HepG2 (cell line): Measurements from ENCODE around the gene ANKRD29. TPM values are rescaled to one million over a fixed set of nuclear protein-coding genes. Genes with fewer than 3 reads are reported as not detected.

Source experiments
- CEBPB ChIP-seq: IDR thresholded peaks from 2 replicates; pipeline ENCODE4 v1.6.1; 2011; ENCODE audit warnings: low read depth, low read length, improper control_type of control experiment, borderline replicate concordance
- CEBPG ChIP-seq: IDR thresholded peaks from 2 replicates; pipeline ENCODE4 v1.6.1; 2016
- ELF4 ChIP-seq: sonication (generic); formaldehyde crosslinking; IDR thresholded peaks from 2 replicates; pipeline ENCODE4 v1.5.0; 2020; ENCODE audit warnings: missing genetic modification reagents, mild to moderate bottlenecking, moderate library complexity, borderline replicate concordance
- FOXC1 ChIP-seq: sonication (generic); formaldehyde crosslinking; IDR thresholded peaks from 2 replicates; pipeline ENCODE4 v1.8.0; 2022; ENCODE audit warnings: mild to moderate bottlenecking, missing genetic modification reagents, borderline replicate concordance
- HDAC2 ChIP-seq: sonication (generic); formaldehyde crosslinking; IDR thresholded peaks from 2 replicates; pipeline ENCODE4 v1.4.0; 2020; ENCODE audit warnings: missing genetic modification reagents
- ISL2 ChIP-seq: sonication (generic); formaldehyde crosslinking; IDR thresholded peaks from 2 replicates; pipeline ENCODE4 v1.5.0; 2020; ENCODE audit warnings: missing genetic modification reagents
- JUNB ChIP-seq: sonication (generic); formaldehyde crosslinking; IDR thresholded peaks from 2 replicates; pipeline ENCODE4 v1.8.0; 2022; ENCODE audit warnings: missing genetic modification reagents, mild to moderate bottlenecking, borderline replicate concordance
- KLF13 ChIP-seq: sonication (generic); formaldehyde crosslinking; IDR thresholded peaks from 2 replicates; pipeline ENCODE4 v1.4.0; 2020; ENCODE audit warnings: mild to moderate bottlenecking, missing genetic modification reagents
- MAFK ChIP-seq, 2 experiments: IDR thresholded peaks in 1 of 2; conservative IDR thresholded peaks in 1 of 2; 2 replicates each; pipeline ENCODE4 v1.6.1; 2011; ENCODE audit warnings: improper control_type of control experiment in 2 of 2, low read length in 2 of 2
- RBAK ChIP-seq: sonication (generic); formaldehyde crosslinking; IDR thresholded peaks from 2 replicates; pipeline ENCODE4 v1.5.1; 2020; ENCODE audit warnings: mild to moderate bottlenecking, missing genetic modification reagents
- REL ChIP-seq: sonication (generic); formaldehyde crosslinking; conservative IDR thresholded peaks from 2 replicates; pipeline ENCODE4 v1.8.0; 2022; ENCODE audit warnings: mild to moderate bottlenecking, missing genetic modification reagents, moderate library complexity
- SAP130 ChIP-seq: IDR thresholded peaks from 2 replicates; pipeline ENCODE4 v1.6.1; 2016; ENCODE audit warnings: low read depth
- SATB2 ChIP-seq: sonication (generic); formaldehyde crosslinking; IDR thresholded peaks from 2 replicates; pipeline ENCODE4 v1.5.0; 2020; ENCODE audit warnings: missing genetic modification reagents
- SMAD3 ChIP-seq: sonication (generic); formaldehyde crosslinking; IDR thresholded peaks from 2 replicates; pipeline ENCODE4 v1.4.0; 2020; ENCODE audit warnings: missing genetic modification reagents
- TEAD2 ChIP-seq: sonication (generic); formaldehyde crosslinking; IDR thresholded peaks from 2 replicates; pipeline ENCODE4 v1.9.0; 2021; ENCODE audit warnings: missing genetic modification reagents
- ZNF329 ChIP-seq: sonication (generic); formaldehyde crosslinking; IDR thresholded peaks from 2 replicates; pipeline ENCODE4 v1.9.0; 2021; ENCODE audit warnings: low read depth, mild to moderate bottlenecking, missing genetic modification reagents
- ZNF556 ChIP-seq: sonication (generic); formaldehyde crosslinking; IDR thresholded peaks from 2 replicates; pipeline ENCODE4 v1.4.0; 2020; ENCODE audit warnings: mild to moderate bottlenecking, missing genetic modification reagents, borderline replicate concordance
- ZSCAN22 ChIP-seq: sonication (generic); formaldehyde crosslinking; IDR thresholded peaks from 2 replicates; pipeline ENCODE4 v1.4.0; 2020; ENCODE audit warnings: mild to moderate bottlenecking, missing genetic modification reagents
- polyA plus RNA-seq, 8 experiments: library from polyadenylated mRNA; depleted of rRNA in 3 of 8; stranded (reverse) in 7 of 8; unstranded in 1 of 8; fragments of >200 nt; fragmentation: Illumina TruSeq in 4 of 8; extraction: Trizol in 4 of 8; gene quantifications; 2 replicates each; pipeline versions ENCODE4 v1.2.1 to v1.2.3, GENCODE V29; 2011 to 2016; ENCODE audit warnings: low read depth in 4 of 8, missing spikeins in 1 of 8, mixed read lengths in 1 of 8; ENCODE audit not compliant: insufficient read depth in 1 of 8
- total RNA-seq, 5 experiments: library from RNA; depleted of rRNA; stranded (reverse); fragments of >200 nt; fragmentation: Illumina TruSeq; extraction: Trizol; gene quantifications; 2 replicates each; pipeline ENCODE4 v1.2.3, GENCODE V29; 2016; ENCODE audit warnings: low read depth in 1 of 5
- TF ChIP-seq, protein P1 (sequence below): sonication (generic); formaldehyde crosslinking; conservative IDR thresholded peaks from 2 replicates; pipeline ENCODE4 v1.5.0; 2020; ENCODE audit warnings: missing genetic modification reagents
- TF ChIP-seq, protein P2 (sequence below): IDR thresholded peaks from 2 replicates; pipeline ENCODE4 v1.6.1; 2012; ENCODE audit warnings: inconsistent platforms
- TF ChIP-seq, protein P3 (sequence below): conservative IDR thresholded peaks from 2 replicates; pipeline ENCODE4 v1.6.1; 2018; ENCODE audit warnings: missing genetic modification reagents
- TF ChIP-seq, protein P4 (sequence below): sonication (generic); formaldehyde crosslinking; IDR thresholded peaks from 2 replicates; pipeline ENCODE4 v1.9.0; 2021; ENCODE audit warnings: missing genetic modification reagents, borderline replicate concordance
- TF ChIP-seq, protein P5 (sequence below): IDR thresholded peaks from 2 replicates; pipeline ENCODE4 v1.6.1; 2016; ENCODE audit warnings: low read depth, control low read depth
- TF ChIP-seq, protein P6 (sequence below), 2 experiments: sonication (generic) in 1 of 2; formaldehyde crosslinking in 1 of 2; IDR thresholded peaks; 2 replicates each; pipeline versions ENCODE4 v1.5.1 to v1.6.1; 2011 to 2020; ENCODE audit warnings: borderline replicate concordance in 1 of 2, low read depth in 1 of 2, low read length in 1 of 2, mild to moderate bottlenecking in 1 of 2, missing genetic modification reagents in 1 of 2, moderate library complexity in 1 of 2

Gene ANKRD29
- total and polyA plus RNA-seq, 2 of the 13 experiments (the other 11 are each of a cell fraction or from before 2014, with no cell fraction given), result not detected

DNA sequence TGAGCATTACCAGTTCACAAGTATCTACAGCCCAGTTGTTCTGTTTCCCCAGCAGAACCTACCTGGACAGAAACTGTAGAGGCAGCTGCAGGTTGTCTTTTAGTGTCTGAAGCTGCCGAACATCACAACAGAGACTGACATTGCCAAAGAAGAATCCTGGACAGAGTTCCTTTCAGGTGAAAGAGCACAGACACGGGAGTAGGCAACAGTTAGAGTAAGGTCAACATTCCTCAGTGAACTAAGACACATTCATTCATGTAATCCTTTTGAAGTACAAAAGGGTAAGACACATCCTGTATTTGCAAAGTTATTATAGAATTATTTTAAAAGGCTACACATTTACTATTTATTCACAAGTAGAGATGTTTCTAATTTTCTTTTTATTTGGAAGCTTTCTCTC lies 90.7 kb downstream of the ANKRD29 start (continued):
- TF ChIP-seq, protein P1, sequence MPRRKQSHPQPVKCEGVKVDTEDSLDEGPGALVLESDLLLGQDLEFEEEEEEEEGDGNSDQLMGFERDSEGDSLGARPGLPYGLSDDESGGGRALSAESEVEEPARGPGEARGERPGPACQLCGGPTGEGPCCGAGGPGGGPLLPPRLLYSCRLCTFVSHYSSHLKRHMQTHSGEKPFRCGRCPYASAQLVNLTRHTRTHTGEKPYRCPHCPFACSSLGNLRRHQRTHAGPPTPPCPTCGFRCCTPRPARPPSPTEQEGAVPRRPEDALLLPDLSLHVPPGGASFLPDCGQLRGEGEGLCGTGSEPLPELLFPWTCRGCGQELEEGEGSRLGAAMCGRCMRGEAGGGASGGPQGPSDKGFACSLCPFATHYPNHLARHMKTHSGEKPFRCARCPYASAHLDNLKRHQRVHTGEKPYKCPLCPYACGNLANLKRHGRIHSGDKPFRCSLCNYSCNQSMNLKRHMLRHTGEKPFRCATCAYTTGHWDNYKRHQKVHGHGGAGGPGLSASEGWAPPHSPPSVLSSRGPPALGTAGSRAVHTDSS, result no peak
- TF ChIP-seq, protein P2, sequence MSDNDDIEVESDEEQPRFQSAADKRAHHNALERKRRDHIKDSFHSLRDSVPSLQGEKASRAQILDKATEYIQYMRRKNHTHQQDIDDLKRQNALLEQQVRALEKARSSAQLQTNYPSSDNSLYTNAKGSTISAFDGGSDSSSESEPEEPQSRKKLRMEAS, result no peak
- TF ChIP-seq JUNB, result no peak
- peak; percentile 54 for TF ChIP-seq CEBPG (CRISPR knock-in tag)
- TF ChIP-seq RBAK, result no peak
- TF ChIP-seq ISL2, result peak; percentile 62; the same call in 1 of the 2 replicates
- no peak for TF ChIP-seq TEAD2 (CRISPR knock-in tag)
- no peak for TF ChIP-seq ZSCAN22 (CRISPR knock-in tag)
- no peak for TF ChIP-seq ELF4 (CRISPR knock-in tag)
- peak; percentile 68 for TF ChIP-seq HDAC2 (CRISPR knock-in tag)
- no peak for TF ChIP-seq REL (CRISPR knock-in tag)
- TF ChIP-seq SATB2 (CRISPR knock-in tag), result no peak
- TF ChIP-seq, protein P3, sequence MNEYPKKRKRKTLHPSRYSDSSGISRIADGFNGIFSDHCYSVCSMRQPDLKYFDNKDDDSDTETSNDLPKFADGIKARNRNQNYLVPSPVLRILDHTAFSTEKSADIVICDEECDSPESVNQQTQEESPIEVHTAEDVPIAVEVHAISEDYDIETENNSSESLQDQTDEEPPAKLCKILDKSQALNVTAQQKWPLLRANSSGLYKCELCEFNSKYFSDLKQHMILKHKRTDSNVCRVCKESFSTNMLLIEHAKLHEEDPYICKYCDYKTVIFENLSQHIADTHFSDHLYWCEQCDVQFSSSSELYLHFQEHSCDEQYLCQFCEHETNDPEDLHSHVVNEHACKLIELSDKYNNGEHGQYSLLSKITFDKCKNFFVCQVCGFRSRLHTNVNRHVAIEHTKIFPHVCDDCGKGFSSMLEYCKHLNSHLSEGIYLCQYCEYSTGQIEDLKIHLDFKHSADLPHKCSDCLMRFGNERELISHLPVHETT (CRISPR knock-in tag), result no peak
- peak; percentile 62 for TF ChIP-seq SAP130 (CRISPR knock-in tag)
- TF ChIP-seq, protein P4, sequence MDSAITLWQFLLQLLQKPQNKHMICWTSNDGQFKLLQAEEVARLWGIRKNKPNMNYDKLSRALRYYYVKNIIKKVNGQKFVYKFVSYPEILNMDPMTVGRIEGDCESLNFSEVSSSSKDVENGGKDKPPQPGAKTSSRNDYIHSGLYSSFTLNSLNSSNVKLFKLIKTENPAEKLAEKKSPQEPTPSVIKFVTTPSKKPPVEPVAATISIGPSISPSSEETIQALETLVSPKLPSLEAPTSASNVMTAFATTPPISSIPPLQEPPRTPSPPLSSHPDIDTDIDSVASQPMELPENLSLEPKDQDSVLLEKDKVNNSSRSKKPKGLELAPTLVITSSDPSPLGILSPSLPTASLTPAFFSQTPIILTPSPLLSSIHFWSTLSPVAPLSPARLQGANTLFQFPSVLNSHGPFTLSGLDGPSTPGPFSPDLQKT, result no peak
- no peak for TF ChIP-seq ZNF556 (CRISPR knock-in tag)
- TF ChIP-seq SMAD3 (CRISPR knock-in tag), result no peak
- TF ChIP-seq, protein P5, sequence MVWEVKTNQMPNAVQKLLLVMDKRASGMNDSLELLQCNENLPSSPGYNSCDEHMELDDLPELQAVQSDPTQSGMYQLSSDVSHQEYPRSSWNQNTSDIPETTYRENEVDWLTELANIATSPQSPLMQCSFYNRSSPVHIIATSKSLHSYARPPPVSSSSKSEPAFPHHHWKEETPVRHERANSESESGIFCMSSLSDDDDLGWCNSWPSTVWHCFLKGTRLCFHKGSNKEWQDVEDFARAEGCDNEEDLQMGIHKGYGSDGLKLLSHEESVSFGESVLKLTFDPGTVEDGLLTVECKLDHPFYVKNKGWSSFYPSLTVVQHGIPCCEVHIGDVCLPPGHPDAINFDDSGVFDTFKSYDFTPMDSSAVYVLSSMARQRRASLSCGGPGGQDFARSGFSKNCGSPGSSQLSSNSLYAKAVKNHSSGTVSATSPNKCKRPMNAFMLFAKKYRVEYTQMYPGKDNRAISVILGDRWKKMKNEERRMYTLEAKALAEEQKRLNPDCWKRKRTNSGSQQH (CRISPR knock-in tag), result no peak
- TF ChIP-seq KLF13 (CRISPR knock-in tag), result no peak
- TF ChIP-seq ZNF329 (CRISPR knock-in tag), result no peak
- TF ChIP-seq MAFK (conservative IDR thresholded peaks at IDR 0.05 in 1 of 2, IDR thresholded peaks at IDR 0.05 in 1 of 2; ENCODE audit: low read length in 2 of 2), result no peak
- TF ChIP-seq, protein P6, sequence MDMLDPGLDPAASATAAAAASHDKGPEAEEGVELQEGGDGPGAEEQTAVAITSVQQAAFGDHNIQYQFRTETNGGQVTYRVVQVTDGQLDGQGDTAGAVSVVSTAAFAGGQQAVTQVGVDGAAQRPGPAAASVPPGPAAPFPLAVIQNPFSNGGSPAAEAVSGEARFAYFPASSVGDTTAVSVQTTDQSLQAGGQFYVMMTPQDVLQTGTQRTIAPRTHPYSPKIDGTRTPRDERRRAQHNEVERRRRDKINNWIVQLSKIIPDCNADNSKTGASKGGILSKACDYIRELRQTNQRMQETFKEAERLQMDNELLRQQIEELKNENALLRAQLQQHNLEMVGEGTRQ (IDR thresholded peaks at IDR 0.05; ENCODE audit: low read depth, low read length), result no peak
- TF ChIP-seq, protein P6 (CRISPR knock-in tag; IDR thresholded peaks at IDR 0.05; ENCODE audit: borderline replicate concordance), result no peak
- no peak for TF ChIP-seq FOXC1 (CRISPR knock-in tag)
- TF ChIP-seq CEBPB, result 0 out of 2 replicates have a peak, but pooled peaks have one; percentile 2
